ENCODE data around the gene FYB1.

DNA sequence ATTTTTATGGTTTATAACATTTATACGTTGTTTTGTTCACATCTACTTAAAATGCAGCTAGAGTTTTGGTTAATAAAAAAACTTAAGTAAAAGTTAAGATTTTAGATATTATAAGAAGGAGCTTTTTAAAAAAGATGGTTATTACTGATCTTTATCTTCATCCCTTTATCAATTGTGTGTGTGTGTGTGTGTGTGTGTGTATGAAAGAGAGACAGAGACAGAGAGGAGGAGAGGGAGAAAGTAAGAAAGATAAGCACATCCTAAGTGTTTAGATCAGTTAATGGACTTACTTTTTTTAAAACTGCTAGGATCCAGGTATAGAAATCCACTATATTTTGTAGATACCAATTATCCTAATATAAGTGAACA is 99.3 kb downstream of the FYB1 start:
- TF ChIP-seq, protein P1, sequence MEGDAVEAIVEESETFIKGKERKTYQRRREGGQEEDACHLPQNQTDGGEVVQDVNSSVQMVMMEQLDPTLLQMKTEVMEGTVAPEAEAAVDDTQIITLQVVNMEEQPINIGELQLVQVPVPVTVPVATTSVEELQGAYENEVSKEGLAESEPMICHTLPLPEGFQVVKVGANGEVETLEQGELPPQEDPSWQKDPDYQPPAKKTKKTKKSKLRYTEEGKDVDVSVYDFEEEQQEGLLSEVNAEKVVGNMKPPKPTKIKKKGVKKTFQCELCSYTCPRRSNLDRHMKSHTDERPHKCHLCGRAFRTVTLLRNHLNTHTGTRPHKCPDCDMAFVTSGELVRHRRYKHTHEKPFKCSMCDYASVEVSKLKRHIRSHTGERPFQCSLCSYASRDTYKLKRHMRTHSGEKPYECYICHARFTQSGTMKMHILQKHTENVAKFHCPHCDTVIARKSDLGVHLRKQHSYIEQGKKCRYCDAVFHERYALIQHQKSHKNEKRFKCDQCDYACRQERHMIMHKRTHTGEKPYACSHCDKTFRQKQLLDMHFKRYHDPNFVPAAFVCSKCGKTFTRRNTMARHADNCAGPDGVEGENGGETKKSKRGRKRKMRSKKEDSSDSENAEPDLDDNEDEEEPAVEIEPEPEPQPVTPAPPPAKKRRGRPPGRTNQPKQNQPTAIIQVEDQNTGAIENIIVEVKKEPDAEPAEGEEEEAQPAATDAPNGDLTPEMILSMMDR (conservative IDR thresholded peaks at IDR 0.05; ENCODE audit: low read length): no peak
- TF ChIP-seq EZH2phosphoT487 (IDR thresholded peaks at IDR 0.05; ENCODE audit: borderline replicate concordance, low read depth, low read length): no peak
